ENCODE measurements around the gene RFC4.

DNA sequence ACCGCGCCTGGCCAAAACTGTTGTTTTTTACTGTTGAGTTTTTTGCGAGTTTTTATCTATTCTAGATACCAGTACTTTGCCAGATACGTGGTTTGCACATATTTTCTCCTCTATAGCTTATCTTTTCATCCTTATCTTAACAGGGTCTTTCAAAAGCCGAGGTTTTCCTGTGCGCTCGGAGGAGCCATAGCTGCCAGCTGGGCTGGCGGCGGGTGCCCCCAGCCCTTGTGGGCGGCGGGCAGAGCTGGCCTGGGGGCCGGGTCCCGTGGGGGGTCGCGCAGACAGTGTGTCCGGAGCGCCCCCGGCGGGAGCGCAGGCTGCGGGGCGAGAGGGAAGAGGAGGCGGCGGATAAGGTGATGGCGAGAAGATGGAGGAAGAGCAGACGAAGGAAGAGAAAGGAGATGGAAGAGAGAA is 34.0 kb downstream of the RFC4 start:
- no peak for TF ChIP-seq CTCF (IDR thresholded peaks at IDR 0.05)
- no peak for TF ChIP-seq POLR2A (IDR thresholded peaks at IDR 0.05)
